Measurements from ENCODE around the gene HNF1B.

DNA sequence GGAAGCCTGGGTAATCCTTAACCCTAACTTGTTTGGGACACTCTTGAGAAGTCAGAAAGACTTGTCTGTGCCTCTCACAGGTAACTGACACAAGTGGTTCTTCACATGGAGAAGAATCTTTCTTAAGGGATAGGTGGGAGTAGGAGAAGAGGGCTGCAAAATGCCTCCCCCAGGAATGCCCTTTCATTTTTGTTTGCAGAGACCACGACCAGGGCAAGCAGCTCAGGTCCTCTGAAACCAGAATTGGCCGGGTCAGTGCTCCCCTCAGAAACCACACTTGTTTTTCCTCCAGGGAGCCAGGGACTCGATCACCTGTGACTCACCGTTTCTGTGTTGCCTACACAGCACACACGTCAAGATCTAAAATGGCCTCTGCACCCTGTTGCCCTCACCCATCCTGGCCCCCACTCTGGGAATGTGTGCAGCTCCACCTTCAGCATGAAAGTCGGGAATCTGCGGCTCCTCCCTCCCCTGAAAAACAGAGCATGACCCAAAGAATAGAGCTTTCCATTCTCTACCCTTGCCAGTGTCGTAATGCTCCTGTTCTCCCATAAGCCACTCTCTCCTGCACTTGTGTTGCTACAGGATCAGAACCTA lies 36.1 kb downstream of the HNF1B start:
- TF ChIP-seq, protein P1, sequence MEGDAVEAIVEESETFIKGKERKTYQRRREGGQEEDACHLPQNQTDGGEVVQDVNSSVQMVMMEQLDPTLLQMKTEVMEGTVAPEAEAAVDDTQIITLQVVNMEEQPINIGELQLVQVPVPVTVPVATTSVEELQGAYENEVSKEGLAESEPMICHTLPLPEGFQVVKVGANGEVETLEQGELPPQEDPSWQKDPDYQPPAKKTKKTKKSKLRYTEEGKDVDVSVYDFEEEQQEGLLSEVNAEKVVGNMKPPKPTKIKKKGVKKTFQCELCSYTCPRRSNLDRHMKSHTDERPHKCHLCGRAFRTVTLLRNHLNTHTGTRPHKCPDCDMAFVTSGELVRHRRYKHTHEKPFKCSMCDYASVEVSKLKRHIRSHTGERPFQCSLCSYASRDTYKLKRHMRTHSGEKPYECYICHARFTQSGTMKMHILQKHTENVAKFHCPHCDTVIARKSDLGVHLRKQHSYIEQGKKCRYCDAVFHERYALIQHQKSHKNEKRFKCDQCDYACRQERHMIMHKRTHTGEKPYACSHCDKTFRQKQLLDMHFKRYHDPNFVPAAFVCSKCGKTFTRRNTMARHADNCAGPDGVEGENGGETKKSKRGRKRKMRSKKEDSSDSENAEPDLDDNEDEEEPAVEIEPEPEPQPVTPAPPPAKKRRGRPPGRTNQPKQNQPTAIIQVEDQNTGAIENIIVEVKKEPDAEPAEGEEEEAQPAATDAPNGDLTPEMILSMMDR (IDR thresholded peaks at IDR 0.05; ENCODE audit: low read length), result no peak
- TF ChIP-seq EZH2 (IDR thresholded peaks at IDR 0.05; ENCODE audit: borderline replicate concordance, low read length), result no peak
